H1 (cell line): Measurements from ENCODE around the gene ANKRD36C.
"Not testable (repeated sequence)": the region's sequence is repeated elsewhere in the genome, so short reads cannot be mapped to it uniquely, and the experiment has no call there.

Experiments used
- CTCF ChIP-seq, 3 experiments: IDR thresholded peaks; 1 replicate in 2 of 3; 2 replicates in 1 of 3; pipeline versions ENCODE4 v1.5.1 to v1.6.1; 2011; ENCODE audit warnings: low read length in 3 of 3, mild to moderate bottlenecking in 3 of 3, inconsistent platforms in 2 of 3, low read depth in 1 of 3, moderate library complexity in 1 of 3; ENCODE audit not compliant: insufficient read depth in 1 of 3; ENCODE audit errors: control extremely low read depth in 1 of 3
- GTF2F1 ChIP-seq: IDR thresholded peaks from 2 replicates; pipeline ENCODE4 v1.6.1; 2012; ENCODE audit warnings: low read depth, low read length, improper control_type of control experiment, borderline replicate concordance
- JUN ChIP-seq: IDR thresholded peaks from 2 replicates; pipeline ENCODE4 v1.6.1; 2011; ENCODE audit warnings: low read depth, mild to moderate bottlenecking, improper control_type of control experiment, low read length
- MAX ChIP-seq: IDR thresholded peaks from 2 replicates; pipeline ENCODE4 v1.6.1; 2012; ENCODE audit warnings: inconsistent platforms
- POLR2A ChIP-seq, 2 experiments: IDR thresholded peaks; 1 replicate in 1 of 2; 2 replicates in 1 of 2; pipeline ENCODE4 v1.6.1; 2011; ENCODE audit warnings: low read depth in 2 of 2, low read length in 2 of 2, mild to moderate bottlenecking in 2 of 2; ENCODE audit errors: control extremely low read depth in 1 of 2
- POLR2AphosphoS5 ChIP-seq: IDR thresholded peaks from 2 replicates; pipeline ENCODE4 v1.6.1; 2011; ENCODE audit warnings: low read depth, low read length
- RFX5 ChIP-seq: IDR thresholded peaks from 2 replicates; pipeline ENCODE4 v1.6.1; 2011; ENCODE audit warnings: low read depth, low read length, improper control_type of control experiment, borderline replicate concordance
- SP1 ChIP-seq: IDR thresholded peaks from 2 replicates; pipeline ENCODE4 v1.6.1; 2011; ENCODE audit warnings: low read depth, low read length
- USF2 ChIP-seq: IDR thresholded peaks from 2 replicates; pipeline ENCODE4 v1.6.1; 2011; ENCODE audit warnings: low read length, improper control_type of control experiment
- ZNF274 ChIP-seq: IDR thresholded peaks from 2 replicates; pipeline ENCODE4 v1.7.0; 2012; ENCODE audit warnings: low read length, borderline replicate concordance; ENCODE audit errors: extremely low read depth

- TF ChIP-seq MAX; CTCF (IDR thresholded peaks at IDR 0.05; ENCODE audit: control extremely low read depth in 1 of 3, insufficient read depth in 1 of 3, low read depth in 1 of 3, low read length in 3 of 3); GTF2F1; POLR2AphosphoS5; RFX5; POLR2A (IDR thresholded peaks at IDR 0.05; ENCODE audit: control extremely low read depth in 1 of 2, low read depth in 2 of 2, low read length in 2 of 2); SP1; JUN; USF2; ZNF274: not testable (repeated sequence)
These were observed 28.4 kb upstream of the ANKRD36C start for GRCh38 chr2:96019909-96020590.
